ENCODE results near the gene UBL3.

The UBL3 gene

DNA sequence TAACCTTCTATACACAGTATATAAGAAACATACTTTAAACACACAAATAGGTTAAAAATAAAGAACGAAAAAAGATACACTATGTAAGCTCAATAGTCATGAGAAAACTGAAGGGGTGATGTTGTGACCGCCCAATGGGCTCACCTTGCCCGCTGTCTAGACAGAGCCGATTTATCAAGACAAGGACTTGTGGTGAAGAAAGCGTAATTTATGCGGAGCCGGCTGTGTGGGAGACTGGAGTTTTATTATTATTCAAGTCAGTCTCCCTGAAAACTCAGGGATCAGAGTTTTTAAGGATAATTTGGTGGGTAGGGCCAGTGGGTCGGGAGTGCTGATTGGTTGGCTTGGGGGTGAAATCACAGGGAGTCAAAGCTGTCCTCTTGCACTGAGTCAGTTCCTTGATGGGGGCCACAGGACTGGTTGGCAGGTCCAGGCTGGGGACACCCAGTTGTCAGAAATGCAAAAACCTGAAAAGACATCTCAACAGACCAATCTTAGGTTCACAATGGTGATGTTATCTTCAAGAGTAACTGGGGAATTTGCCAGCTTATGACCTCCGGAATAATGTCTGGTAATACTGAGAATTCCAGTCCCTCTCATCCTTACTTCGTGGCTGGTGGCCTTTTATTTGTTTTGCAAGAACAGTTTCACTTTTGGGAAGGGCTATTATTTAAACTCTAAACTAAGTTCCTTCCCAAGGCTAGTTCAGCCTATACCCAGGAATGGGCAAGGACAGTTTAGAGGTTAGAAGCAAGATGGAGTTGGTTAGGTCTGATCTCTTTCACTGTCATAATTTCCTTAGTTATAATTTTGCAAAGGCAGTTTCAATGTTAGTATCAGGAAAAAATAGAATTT is 96.6 kb downstream of the UBL3 start:
- H3K27me3 ChIP-seq (ENCODE audit: low read depth, low read length) = no peaks in the 10 kb centered on the region
- H3K27ac ChIP-seq (ENCODE audit: low read length) = no peak overlapping the region
- H3K9me3 ChIP-seq (ENCODE audit: control insufficient read depth in 1 of 2, low read length in 2 of 2) = no peaks in the 10 kb centered on the region
- no peaks in the 10 kb centered on the region for H3K4me1 ChIP-seq (ENCODE audit: control insufficient read depth in 1 of 2, insufficient read depth in 2 of 2, low read length in 2 of 2)
- no peak overlapping the region for H3K4me3 ChIP-seq (ENCODE audit: low read depth in 1 of 2, low read length in 2 of 2)
- H3K36me3 ChIP-seq (ENCODE audit: control insufficient read depth in 1 of 2, insufficient read depth in 2 of 2, low read length in 2 of 2) = no peaks in the 10 kb centered on the region

DNA sequence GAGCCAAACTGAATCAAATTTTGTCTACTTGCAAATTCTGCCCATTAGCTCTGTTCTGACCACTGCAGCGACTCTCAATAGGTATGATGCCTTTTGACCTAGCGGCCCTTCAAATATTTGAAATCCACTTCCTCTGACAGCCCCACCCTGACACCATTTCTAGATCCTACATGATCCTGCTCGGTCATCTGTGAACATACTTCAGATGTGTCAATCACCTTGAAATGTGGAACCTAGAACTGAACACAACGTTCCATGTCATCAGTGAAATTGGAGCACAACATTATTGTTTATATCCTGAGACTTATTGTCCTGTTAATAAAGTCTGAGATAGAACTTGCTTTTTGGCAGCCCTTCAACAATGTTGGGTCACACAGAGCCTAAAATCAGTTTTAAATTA is 98.2 kb downstream of the UBL3 start:
- H3K4me3 ChIP-seq (ENCODE audit: low read depth in 1 of 2, low read length in 2 of 2) = no peak overlapping the region
- no peak overlapping the region for H3K27ac ChIP-seq (ENCODE audit: low read length)
- H3K4me1 ChIP-seq (ENCODE audit: control insufficient read depth in 1 of 2, insufficient read depth in 2 of 2, low read length in 2 of 2) = no peaks in the 10 kb centered on the region
- no peaks in the 10 kb centered on the region for H3K9me3 ChIP-seq (ENCODE audit: control insufficient read depth in 1 of 2, low read length in 2 of 2)
- H3K27me3 ChIP-seq (ENCODE audit: low read depth, low read length) = no peaks in the 10 kb centered on the region
- no peaks in the 10 kb centered on the region for H3K36me3 ChIP-seq (ENCODE audit: control insufficient read depth in 1 of 2, insufficient read depth in 2 of 2, low read length in 2 of 2)

DNA sequence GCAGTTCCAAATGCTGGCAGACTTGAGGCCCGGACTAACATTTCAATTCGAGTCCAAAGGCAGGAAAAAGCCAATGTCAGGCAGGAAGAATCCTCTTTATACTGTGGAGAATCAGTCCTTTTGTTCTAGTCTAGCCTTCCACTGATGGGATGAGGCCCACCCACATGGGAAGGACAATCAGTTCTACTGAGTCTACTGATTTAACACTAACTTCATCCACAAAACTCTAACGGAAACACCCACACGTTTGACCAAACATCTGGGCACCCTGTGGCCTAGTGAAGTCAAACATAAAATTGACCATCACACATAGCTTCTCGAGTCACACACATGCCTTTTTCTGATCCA is 100.3 kb downstream of the UBL3 start:
- H3K27ac ChIP-seq (ENCODE audit: low read length) = no peak overlapping the region
- no peak overlapping the region for H3K4me3 ChIP-seq (ENCODE audit: low read depth in 1 of 2, low read length in 2 of 2)
- H3K27me3 ChIP-seq (ENCODE audit: low read depth, low read length) = no peaks in the 10 kb centered on the region
- no peaks in the 10 kb centered on the region for H3K36me3 ChIP-seq (ENCODE audit: control insufficient read depth in 1 of 2, insufficient read depth in 2 of 2, low read length in 2 of 2)
- H3K4me1 ChIP-seq (ENCODE audit: control insufficient read depth in 1 of 2, insufficient read depth in 2 of 2, low read length in 2 of 2) = no peaks in the 10 kb centered on the region
- H3K9me3 ChIP-seq (ENCODE audit: control insufficient read depth in 1 of 2, low read length in 2 of 2) = no peaks in the 10 kb centered on the region

DNA sequence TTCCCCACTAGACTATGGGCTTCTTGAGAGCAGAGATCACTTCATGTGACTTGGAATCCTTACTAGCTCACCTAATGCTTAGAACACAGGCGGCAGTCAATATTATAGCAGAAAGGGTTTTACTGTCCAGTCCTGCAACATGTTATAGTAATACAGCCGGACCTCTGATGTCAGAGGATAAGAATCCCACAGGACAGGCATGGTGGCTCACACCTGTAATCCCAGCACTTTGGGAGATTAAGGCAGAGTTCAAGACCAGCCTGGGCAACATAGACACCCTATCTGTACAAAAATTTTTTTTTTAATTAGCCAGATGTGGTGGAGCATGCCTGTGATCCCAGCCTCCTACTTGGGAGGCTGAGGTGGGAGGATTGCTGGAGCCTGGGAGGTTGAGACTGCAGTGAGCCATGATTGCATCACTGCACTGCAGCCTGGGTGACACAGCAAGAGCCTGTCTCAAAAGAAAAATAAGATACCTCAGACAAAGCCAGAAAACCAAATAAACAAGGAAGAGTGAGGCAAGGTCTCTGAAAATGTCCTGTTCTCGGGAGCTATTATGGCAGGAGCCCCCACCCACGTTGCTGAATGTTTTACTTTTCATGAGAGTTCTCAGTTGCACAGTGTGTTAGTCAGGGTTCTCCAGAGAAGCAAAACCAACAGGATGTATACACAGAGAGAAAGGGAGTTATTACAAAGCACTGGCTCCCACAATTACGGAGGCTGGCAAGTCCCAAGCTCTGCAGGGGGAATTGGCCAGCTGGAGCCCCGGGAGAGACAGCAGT is 100.8 kb downstream of the UBL3 start:
- no peak overlapping the region for H3K4me3 ChIP-seq (ENCODE audit: low read depth in 1 of 2, low read length in 2 of 2)
- H3K36me3 ChIP-seq (ENCODE audit: control insufficient read depth in 1 of 2, insufficient read depth in 2 of 2, low read length in 2 of 2) = no peaks in the 10 kb centered on the region
- no peaks in the 10 kb centered on the region for H3K27me3 ChIP-seq (ENCODE audit: low read depth, low read length)
- H3K9me3 ChIP-seq (ENCODE audit: control insufficient read depth in 1 of 2, low read length in 2 of 2) = no peaks in the 10 kb centered on the region
- no peaks in the 10 kb centered on the region for H3K4me1 ChIP-seq (ENCODE audit: control insufficient read depth in 1 of 2, insufficient read depth in 2 of 2, low read length in 2 of 2)
- H3K27ac ChIP-seq (ENCODE audit: low read length) = no peak overlapping the region

DNA sequence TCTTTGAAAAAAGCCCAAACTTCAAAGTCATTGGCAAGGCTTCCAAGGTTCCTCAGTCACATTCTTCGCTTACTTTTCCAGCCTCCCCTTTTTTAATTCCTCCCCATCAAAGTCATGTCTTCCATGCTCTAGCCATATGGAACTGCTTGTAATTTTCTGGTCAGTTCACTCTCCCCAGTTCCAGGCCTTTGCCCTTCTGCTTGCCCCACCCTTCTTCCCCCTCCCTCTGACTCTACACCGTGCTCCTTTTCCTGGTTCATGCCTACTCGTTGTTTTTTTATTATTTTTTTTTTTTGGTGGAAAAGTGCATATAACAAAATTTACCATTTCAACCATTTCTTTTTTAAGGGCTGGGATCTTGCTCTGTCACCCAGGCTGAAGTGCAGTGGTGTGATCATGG is 102.3 kb downstream of the UBL3 start:
- H3K4me3 ChIP-seq (ENCODE audit: low read depth in 1 of 2, low read length in 2 of 2) = no peak overlapping the region
- H3K9me3 ChIP-seq (ENCODE audit: control insufficient read depth in 1 of 2, low read length in 2 of 2) = no peaks in the 10 kb centered on the region
- no peaks in the 10 kb centered on the region for H3K36me3 ChIP-seq (ENCODE audit: control insufficient read depth in 1 of 2, insufficient read depth in 2 of 2, low read length in 2 of 2)
- peaks cover 0 to 6% of the 10 kb centered on the region in 2 donors for H3K4me1 ChIP-seq (ENCODE audit: control insufficient read depth in 1 of 2, insufficient read depth in 2 of 2, low read length in 2 of 2)
- H3K27me3 ChIP-seq (ENCODE audit: low read depth, low read length) = no peaks in the 10 kb centered on the region
- no peak overlapping the region for H3K27ac ChIP-seq (ENCODE audit: low read length)

DNA sequence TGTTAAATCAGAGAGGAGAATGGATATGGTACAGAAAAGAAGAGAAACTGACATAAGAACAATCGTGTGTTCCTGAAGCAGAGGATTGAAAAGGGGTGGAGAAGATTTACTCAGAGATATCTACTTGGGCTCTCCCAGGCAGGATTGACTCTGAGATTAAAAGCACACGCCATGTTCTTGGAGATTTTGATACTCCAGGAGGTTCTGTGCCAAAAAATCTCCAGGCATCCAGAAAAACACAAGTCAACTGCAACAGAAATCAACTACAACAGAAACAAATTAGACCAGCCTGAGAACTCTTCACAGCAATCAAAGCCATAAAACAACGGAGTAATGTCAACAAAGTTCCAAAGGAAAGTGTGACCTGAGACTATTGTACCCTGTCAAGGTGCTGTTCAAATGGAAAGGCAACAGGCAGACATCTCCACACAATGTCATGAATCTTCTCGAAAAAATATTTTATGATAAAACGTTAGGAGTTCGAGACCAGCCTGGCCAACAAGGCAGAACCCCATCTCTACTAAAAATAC is 104.2 kb downstream of the UBL3 start:
- Histone ChIP-seq H3K9me3 (ENCODE audit: control insufficient read depth in 1 of 2, low read length in 2 of 2) (no peaks in the 10 kb centered on the region), H3K36me3 (ENCODE audit: control insufficient read depth in 1 of 2, insufficient read depth in 2 of 2, low read length in 2 of 2) (no peaks in the 10 kb centered on the region), H3K4me3 (ENCODE audit: low read depth in 1 of 2, low read length in 2 of 2) (no peak overlapping the region), H3K4me1 (ENCODE audit: control insufficient read depth in 1 of 2, insufficient read depth in 2 of 2, low read length in 2 of 2) (peaks cover 0 to 6% of the 10 kb centered on the region in 2 donors), H3K27me3 (ENCODE audit: low read depth, low read length) (no peaks in the 10 kb centered on the region), H3K27ac (ENCODE audit: low read length) (no peak overlapping the region)

DNA sequence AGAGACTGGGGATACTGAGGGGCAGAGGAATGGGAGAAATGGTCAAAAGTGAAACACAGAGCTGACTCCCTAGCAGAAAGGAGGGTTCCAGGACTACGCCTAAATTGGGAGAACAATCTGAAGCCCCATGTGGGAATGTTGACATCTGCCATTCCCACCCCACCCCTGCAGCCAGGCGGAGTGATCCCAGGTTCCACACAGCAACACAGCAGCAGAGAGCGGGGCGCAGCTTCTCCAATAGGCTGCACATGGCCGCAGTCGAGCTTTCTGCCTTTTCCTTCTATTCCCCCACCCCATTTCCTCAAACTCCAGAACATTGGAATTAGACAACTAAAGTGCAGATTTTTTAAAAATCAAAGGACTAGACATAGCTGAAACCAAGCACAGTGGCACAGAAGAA is 104.7 kb downstream of the UBL3 start:
- H3K27me3 ChIP-seq (ENCODE audit: low read depth, low read length) = no peaks in the 10 kb centered on the region
- H3K36me3 ChIP-seq (ENCODE audit: control insufficient read depth in 1 of 2, insufficient read depth in 2 of 2, low read length in 2 of 2) = no peaks in the 10 kb centered on the region
- H3K9me3 ChIP-seq (ENCODE audit: control insufficient read depth in 1 of 2, low read length in 2 of 2) = no peaks in the 10 kb centered on the region
- H3K4me3 ChIP-seq (ENCODE audit: low read depth in 1 of 2, low read length in 2 of 2) = no peak overlapping the region
- H3K4me1 ChIP-seq (ENCODE audit: control insufficient read depth in 1 of 2, insufficient read depth in 2 of 2, low read length in 2 of 2) = peaks cover 0 to 6% of the 10 kb centered on the region in 2 donors
- no peak overlapping the region for H3K27ac ChIP-seq (ENCODE audit: low read length)

DNA sequence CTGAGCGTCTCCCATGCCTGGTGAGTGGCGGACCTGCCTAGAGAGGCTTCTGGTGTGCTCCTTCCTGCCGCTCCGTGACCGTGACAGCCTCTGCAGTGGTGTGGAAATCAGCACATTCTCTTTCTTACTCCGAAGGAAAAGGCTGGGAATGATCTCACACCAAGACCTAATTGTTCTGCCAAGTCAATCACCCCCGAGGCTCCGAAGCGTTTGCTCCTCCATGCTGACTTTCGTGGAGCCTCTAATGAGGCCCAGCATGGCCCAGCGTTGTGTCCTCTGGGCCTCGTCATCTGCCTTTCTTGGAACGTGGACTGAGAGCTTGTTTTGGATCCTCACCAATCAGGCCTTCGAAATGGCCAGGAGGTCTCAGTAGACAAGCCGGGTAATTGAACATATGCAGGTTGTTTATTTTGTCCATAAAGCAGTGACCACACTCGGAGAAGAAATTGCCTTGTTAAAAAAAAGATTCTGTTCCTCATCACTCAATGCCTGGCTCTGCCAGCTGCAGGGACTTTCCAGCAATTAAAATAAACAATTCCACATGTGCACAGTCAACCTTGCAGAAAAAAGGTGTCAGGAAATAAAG is 107.1 kb downstream of the UBL3 start:
- H3K4me3 ChIP-seq (ENCODE audit: low read depth in 1 of 2, low read length in 2 of 2) = no peak overlapping the region
- H3K27me3 ChIP-seq (ENCODE audit: low read depth, low read length) = no peaks in the 10 kb centered on the region
- H3K9me3 ChIP-seq (ENCODE audit: control insufficient read depth in 1 of 2, low read length in 2 of 2) = no peaks in the 10 kb centered on the region
- H3K27ac ChIP-seq (ENCODE audit: low read length) = peak overlapping the region; percentile 51
- H3K4me1 ChIP-seq (ENCODE audit: control insufficient read depth in 1 of 2, insufficient read depth in 2 of 2, low read length in 2 of 2) = peaks cover 0 to 6% of the 10 kb centered on the region in 2 donors
- no peaks in the 10 kb centered on the region for H3K36me3 ChIP-seq (ENCODE audit: control insufficient read depth in 1 of 2, insufficient read depth in 2 of 2, low read length in 2 of 2)

DNA sequence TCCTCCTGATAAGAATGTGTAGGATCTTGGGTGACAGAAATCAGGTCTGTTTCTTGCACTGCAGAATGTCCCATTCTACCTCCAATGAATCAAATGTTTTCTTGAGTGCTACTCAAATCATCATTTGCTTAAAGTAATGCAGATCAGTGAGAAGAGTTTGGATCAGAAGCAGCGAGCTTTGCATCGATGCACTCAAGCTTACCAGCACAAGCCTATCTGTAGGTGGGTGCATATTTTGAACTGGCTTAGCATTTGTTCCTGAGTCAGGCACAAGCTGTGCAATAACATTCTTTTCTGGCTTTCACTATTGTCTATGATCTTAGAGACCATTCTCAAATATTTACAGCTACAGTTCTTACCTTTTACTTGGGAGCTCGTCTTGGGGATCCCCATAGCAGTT is 109.5 kb downstream of the UBL3 start:
- no peak overlapping the region for H3K27ac ChIP-seq (ENCODE audit: low read length)
- H3K4me3 ChIP-seq (ENCODE audit: low read depth in 1 of 2, low read length in 2 of 2) = no peak overlapping the region
- H3K36me3 ChIP-seq (ENCODE audit: control insufficient read depth in 1 of 2, insufficient read depth in 2 of 2, low read length in 2 of 2) = no peaks in the 10 kb centered on the region
- peaks cover 0 to 6% of the 10 kb centered on the region in 2 donors for H3K4me1 ChIP-seq (ENCODE audit: control insufficient read depth in 1 of 2, insufficient read depth in 2 of 2, low read length in 2 of 2)
- H3K27me3 ChIP-seq (ENCODE audit: low read depth, low read length) = no peaks in the 10 kb centered on the region
- H3K9me3 ChIP-seq (ENCODE audit: control insufficient read depth in 1 of 2, low read length in 2 of 2) = no peaks in the 10 kb centered on the region

DNA sequence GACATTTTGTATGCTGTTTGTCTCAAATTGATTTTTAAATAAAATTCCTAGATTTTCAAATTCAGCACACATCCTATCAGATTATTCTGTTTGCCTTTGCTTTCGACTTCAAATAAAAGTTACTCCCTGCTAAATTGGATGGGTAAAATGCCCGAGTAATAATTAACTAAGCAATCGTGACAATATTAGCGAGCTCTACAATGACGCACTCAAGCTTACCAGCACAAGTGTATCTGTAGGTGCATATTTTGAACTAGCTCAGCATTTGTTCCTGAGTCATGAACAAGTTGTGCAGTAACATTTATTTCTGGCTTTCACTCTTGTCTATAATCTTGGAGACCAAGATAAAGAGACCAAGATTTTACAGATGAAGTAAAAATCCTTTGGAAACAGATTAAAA is 113.4 kb downstream of the UBL3 start:
- H3K4me1 ChIP-seq (ENCODE audit: control insufficient read depth in 1 of 2, insufficient read depth in 2 of 2, low read length in 2 of 2) = no peaks in the 10 kb centered on the region
- H3K27ac ChIP-seq (ENCODE audit: low read length) = no peak overlapping the region
- H3K9me3 ChIP-seq (ENCODE audit: control insufficient read depth in 1 of 2, low read length in 2 of 2) = no peaks in the 10 kb centered on the region
- no peak overlapping the region for H3K4me3 ChIP-seq (ENCODE audit: low read depth in 1 of 2, low read length in 2 of 2)
- no peaks in the 10 kb centered on the region for H3K36me3 ChIP-seq (ENCODE audit: control insufficient read depth in 1 of 2, insufficient read depth in 2 of 2, low read length in 2 of 2)
- no peaks in the 10 kb centered on the region for H3K27me3 ChIP-seq (ENCODE audit: low read depth, low read length)

DNA sequence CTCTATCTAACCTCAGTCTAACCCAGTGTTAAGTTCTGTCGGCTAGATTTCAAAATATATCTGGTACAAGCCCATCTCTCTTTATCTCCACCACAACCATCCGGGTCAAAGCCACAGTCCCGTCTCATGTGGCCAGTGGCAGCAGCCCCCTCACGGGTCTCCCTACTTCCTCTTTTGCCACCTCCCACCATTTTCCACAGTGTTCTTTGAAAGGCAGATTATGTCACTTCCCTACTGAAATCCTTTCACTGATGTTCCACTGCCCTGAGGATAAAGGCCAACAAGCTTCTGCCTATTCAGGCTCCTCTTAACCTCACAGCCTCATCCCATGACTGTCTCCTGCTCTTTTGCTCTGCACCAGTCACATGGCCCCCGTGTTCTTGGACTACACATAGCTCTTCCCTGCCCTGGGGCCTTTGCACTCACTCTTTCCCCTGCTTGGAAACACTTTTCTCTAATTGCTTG is 117.2 kb downstream of the UBL3 start:
- H3K36me3 ChIP-seq (ENCODE audit: control insufficient read depth in 1 of 2, insufficient read depth in 2 of 2, low read length in 2 of 2) = no peaks in the 10 kb centered on the region
- H3K27ac ChIP-seq (ENCODE audit: low read length) = no peak overlapping the region
- no peaks in the 10 kb centered on the region for H3K27me3 ChIP-seq (ENCODE audit: low read depth, low read length)
- H3K4me1 ChIP-seq (ENCODE audit: control insufficient read depth in 1 of 2, insufficient read depth in 2 of 2, low read length in 2 of 2) = no peaks in the 10 kb centered on the region
- H3K4me3 ChIP-seq (ENCODE audit: low read depth in 1 of 2, low read length in 2 of 2) = no peak overlapping the region
- H3K9me3 ChIP-seq (ENCODE audit: control insufficient read depth in 1 of 2, low read length in 2 of 2) = no peaks in the 10 kb centered on the region
